ENCODE results near the gene DUSP23. TPM values are rescaled to one million over a fixed set of nuclear protein-coding genes. Genes with fewer than 3 reads are reported as not detected.

Gene DUSP23
- total RNA-seq, 3 donors from 2014 or later: 33.6 to 58.5 (median 48.8) TPM

GRCh38 chr1:159755451-159756007 is 25.2 kb upstream of the DUSP23 start:
- Histone ChIP-seq H3K9me3 (no peaks in the 10 kb centered on the region), H3K4me1 (ENCODE audit: low read depth) (no peaks in the 10 kb centered on the region), H3K36me3 (ENCODE audit: low read depth) (no peaks in the 10 kb centered on the region), H3K4me3 (no peak overlapping the region)
- DNase-seq (no peak), ATAC-seq (no peak)
- intact Hi-C loops (cut with DNase I, micrococcal nuclease): no loop called here
- TF ChIP-seq CTCF (IDR thresholded peaks at IDR 0.05): no peak

- H3K4me1 ChIP-seq (ENCODE audit: low read depth): no peaks in the 10 kb centered on the region
- ATAC-seq: no peak
- peak in 1 of 3 donors; percentile 17 for DNase-seq
- H3K4me3 ChIP-seq: no peak overlapping the region
- intact Hi-C loops (cut with DNase I, micrococcal nuclease): no loop called here
- no peaks in the 10 kb centered on the region for H3K36me3 ChIP-seq (ENCODE audit: low read depth)
- no peak for TF ChIP-seq CTCF (IDR thresholded peaks at IDR 0.05)
- H3K9me3 ChIP-seq: no peaks in the 10 kb centered on the region
These were observed 24.4 kb upstream of the DUSP23 start for GRCh38 chr1:159756397-159756796.

DNA sequence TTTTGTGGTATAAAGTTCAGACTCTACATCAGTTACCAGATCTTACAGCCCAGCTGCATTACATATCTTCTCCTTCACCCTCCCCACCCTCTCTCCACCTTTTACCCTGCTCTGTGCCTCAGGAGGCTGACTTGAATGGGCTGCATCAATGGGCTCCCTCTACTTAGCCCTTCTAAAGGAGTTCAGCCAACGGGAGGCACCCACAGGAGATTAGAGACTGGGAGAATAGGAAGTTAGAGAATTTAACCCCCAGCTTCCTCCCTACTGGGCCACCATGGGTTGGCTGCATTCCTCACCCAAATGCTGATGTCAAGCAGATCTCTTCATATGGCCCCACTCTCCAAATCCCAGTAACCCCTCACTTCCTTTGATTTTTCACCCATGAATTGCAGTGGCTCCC is 17.1 kb upstream of the DUSP23 start:
- H3K4me1 ChIP-seq (ENCODE audit: low read depth): no peaks in the 10 kb centered on the region
- intact Hi-C loops (cut with DNase I, micrococcal nuclease): no loop called here
- H3K9me3 ChIP-seq: no peaks in the 10 kb centered on the region
- no peak overlapping the region for H3K4me3 ChIP-seq
- no peak for TF ChIP-seq CTCF (IDR thresholded peaks at IDR 0.05)
- ATAC-seq: no peak
- no peak for DNase-seq
- no peaks in the 10 kb centered on the region for H3K36me3 ChIP-seq (ENCODE audit: low read depth)

- TF ChIP-seq CTCF (IDR thresholded peaks at IDR 0.05): no peak
- intact Hi-C loops (cut with DNase I, micrococcal nuclease): no loop called here
These were observed 15.0 kb upstream of the DUSP23 start for GRCh38 chr1:159765806-159766205.

DNA sequence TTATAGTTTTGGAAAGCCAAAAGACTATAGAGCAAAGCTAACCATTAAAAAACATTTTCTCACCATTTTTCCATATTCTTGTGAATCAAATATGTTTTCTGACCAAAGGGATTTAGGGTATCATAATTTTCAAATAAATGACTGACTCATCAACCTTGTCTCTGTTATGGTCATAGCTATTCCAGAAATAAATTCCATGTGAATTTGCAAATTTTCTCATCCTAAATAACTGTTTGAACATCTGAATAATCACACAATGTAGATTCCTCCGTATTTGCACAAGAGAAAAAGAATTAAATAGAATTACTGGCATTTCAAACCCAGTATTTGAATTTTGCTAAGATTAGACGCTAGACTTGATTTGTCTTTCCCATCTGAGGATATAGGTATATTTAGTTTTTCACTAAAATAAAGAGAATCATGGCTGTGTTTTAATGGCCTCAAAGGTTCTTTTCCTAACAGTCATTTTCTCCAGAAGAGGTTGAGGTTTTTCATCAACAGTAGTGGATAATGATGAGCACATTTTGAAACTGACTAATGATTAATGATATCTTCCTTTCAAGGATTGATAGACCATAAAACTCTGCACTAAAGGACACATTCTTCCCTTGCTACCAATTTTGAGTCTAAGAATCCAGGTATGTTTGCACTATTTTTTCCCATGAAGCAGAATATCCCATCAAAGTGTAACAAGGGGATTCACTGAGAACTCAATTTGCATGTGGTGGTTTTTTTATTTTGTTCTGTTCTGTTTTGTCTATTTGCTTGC is 9.5 kb upstream of the DUSP23 start:
- Histone ChIP-seq H3K4me1 (ENCODE audit: low read depth) (no peaks in the 10 kb centered on the region), H3K9me3 (no peaks in the 10 kb centered on the region), H3K4me3 (no peak overlapping the region), H3K36me3 (ENCODE audit: low read depth) (no peaks in the 10 kb centered on the region)
- no peak for TF ChIP-seq CTCF (IDR thresholded peaks at IDR 0.05)
- no peak for ATAC-seq
- no peak for DNase-seq
- intact Hi-C loops (cut with DNase I, micrococcal nuclease): no loop called here

More at GRCh38 chr1:159765806-159766205, 15.0 kb upstream of the DUSP23 start:
- Histone ChIP-seq H3K9me3 (no peaks in the 10 kb centered on the region), H3K4me3 (no peak overlapping the region), H3K4me1 (ENCODE audit: low read depth) (no peaks in the 10 kb centered on the region), H3K36me3 (ENCODE audit: low read depth) (no peaks in the 10 kb centered on the region)
- no peak for DNase-seq
- no peak for ATAC-seq
